Left ventricle myocardium inferior (tissue), 1 donor: ENCODE measurements around the gene AFAP1. TPM values are rescaled to one million over a fixed set of nuclear protein-coding genes. Genes with fewer than 3 reads are reported as not detected.

Source experiments
- DNase-seq: peaks from one replicate; pipeline ENCODE4 v3.0.0-alpha.2; 2020
- H3K27ac ChIP-seq: fragments of 200-600 bp; replicated peaks from 2 replicates; pipeline ENCODE4 v1.8.0; 2021
- H3K27me3 ChIP-seq: fragments of 200-600 bp; 2 replicates; pipeline ENCODE4 v1.8.0; 2021; ENCODE audit warnings: low read depth
- H3K36me3 ChIP-seq: fragments of 200-600 bp; 2 replicates; pipeline ENCODE4 v1.8.0; 2021
- H3K4me1 ChIP-seq: fragments of 200-600 bp; 2 replicates; pipeline ENCODE4 v1.8.0; 2021
- H3K4me3 ChIP-seq: fragments of 200-600 bp; 2 replicates; pipeline ENCODE4 v1.8.0; 2021; ENCODE audit warnings: mild to moderate bottlenecking, moderate library complexity
- H3K9me3 ChIP-seq: fragments of 200-600 bp; replicated peaks from 2 replicates; pipeline ENCODE4 v1.8.0; 2021
- CTCF ChIP-seq: fragments of 200-600 bp; IDR thresholded peaks from 2 replicates; pipeline ENCODE4 v1.8.0; 2021; ENCODE audit warnings: antibody characterized with exemption, mild to moderate bottlenecking, borderline replicate concordance
- intact Hi-C: fragments of 100-400 bp; cut with micrococcal nuclease; formaldehyde crosslinking; loops from one replicate; pipeline ENCODE4 v1.11.0; 2022
- total RNA-seq: library from RNA; stranded (reverse); fragmentation: NEBNext Ultra II Directional; extraction: Animal tissue kit (Norgen Biotek cat#: 25700); gene quantifications from one replicate; pipeline ENCODE4 v1.2.1, GENCODE V29; 2021
- donor health status: DM: no; HTN: yes; CAD: no; lungs with severe emphysema.

The AFAP1 gene
- total RNA-seq, 1 donor from 2014 or later, result 6.8 TPM

- DNase-seq, result peak; percentile 41
- intact Hi-C loops, result no loop called here
Observed at GRCh38 chr4:7861440-7861881, 78.2 kb downstream of the AFAP1 start.

GRCh38 chr4:7860600-7861163, 79.0 kb downstream of the AFAP1 start:
- Histone ChIP-seq H3K4me3 (no peak overlapping the region), H3K27ac (peak overlapping the region; percentile 54), H3K27me3 (no peaks in the 10 kb centered on the region), H3K4me1 (peaks cover 44% of the 10 kb centered on the region), H3K36me3 (no peaks in the 10 kb centered on the region), H3K9me3 (no peaks in the 10 kb centered on the region)
- no peak for TF ChIP-seq CTCF
- intact Hi-C loops, result no loop called here
- DNase-seq, result no peak

More at GRCh38 chr4:7861440-7861881, 78.2 kb downstream of the AFAP1 start:
- Histone ChIP-seq H3K9me3 (no peaks in the 10 kb centered on the region), H3K27ac (peak overlapping the region; percentile 54), H3K27me3 (no peaks in the 10 kb centered on the region), H3K4me3 (no peak overlapping the region), H3K36me3 (peaks cover 6% of the 10 kb centered on the region), H3K4me1 (peaks cover 39% of the 10 kb centered on the region)
- no peak for TF ChIP-seq CTCF

GRCh38 chr4:7859326-7859725, 80.3 kb downstream of the AFAP1 start:
- no peak for TF ChIP-seq CTCF
- intact Hi-C loops, result no loop called here
- Histone ChIP-seq H3K9me3 (no peaks in the 10 kb centered on the region), H3K4me1 (peaks cover 53% of the 10 kb centered on the region), H3K27ac (no peak overlapping the region), H3K27me3 (no peaks in the 10 kb centered on the region), H3K36me3 (no peaks in the 10 kb centered on the region), H3K4me3 (no peak overlapping the region)
- no peak for DNase-seq

GRCh38 chr4:7858498-7858897, 81.2 kb downstream of the AFAP1 start:
- H3K9me3 ChIP-seq, result no peaks in the 10 kb centered on the region
- H3K4me3 ChIP-seq, result no peak overlapping the region
- H3K27ac ChIP-seq, result no peak overlapping the region
- no peak for DNase-seq
- TF ChIP-seq CTCF, result no peak
- no peaks in the 10 kb centered on the region for H3K36me3 ChIP-seq
- H3K27me3 ChIP-seq, result no peaks in the 10 kb centered on the region
- intact Hi-C loops, result no loop called here
- peaks cover 53% of the 10 kb centered on the region for H3K4me1 ChIP-seq

- H3K27me3 ChIP-seq, result no peaks in the 10 kb centered on the region
- DNase-seq, result no peak
- TF ChIP-seq CTCF, result no peak
- H3K4me3 ChIP-seq, result no peak overlapping the region
- H3K36me3 ChIP-seq, result no peaks in the 10 kb centered on the region
- peak overlapping the region; percentile 37 for H3K27ac ChIP-seq
- intact Hi-C loops, result no loop called here
- H3K9me3 ChIP-seq, result no peaks in the 10 kb centered on the region
- peaks cover 53% of the 10 kb centered on the region for H3K4me1 ChIP-seq
Observed at GRCh38 chr4:7857993-7858392, 81.7 kb downstream of the AFAP1 start.
